HEK293 (cell line): ENCODE results near the gene KRT222.

Source experiments
- IKZF3 ChIP-seq: fragments of 450-650 bp; IDR thresholded peaks from 2 replicates; pipeline ENCODE4 v1.5.0; 2018; ENCODE audit warnings: missing biosample characterization, mild to moderate bottlenecking, missing genetic modification characterization, moderate library complexity
- MYNN ChIP-seq: fragments of 450-650 bp; formaldehyde crosslinking; IDR thresholded peaks from 2 replicates; pipeline ENCODE4 v1.5.1; 2016; ENCODE audit warnings: missing biosample characterization, missing genetic modification characterization, borderline replicate concordance
- OSR2 ChIP-seq: fragments of 450-650 bp; formaldehyde crosslinking; IDR thresholded peaks from 2 replicates; pipeline ENCODE4 v1.5.1; 2016; ENCODE audit warnings: missing biosample characterization, missing genetic modification characterization
- OVOL3 ChIP-seq: fragments of 450-650 bp; formaldehyde crosslinking; IDR thresholded peaks from 2 replicates; pipeline ENCODE4 v1.5.1; 2016; ENCODE audit warnings: missing biosample characterization, missing genetic modification characterization
- REPIN1 ChIP-seq: fragments of 450-650 bp; formaldehyde crosslinking; IDR thresholded peaks from 2 replicates; pipeline ENCODE4 v1.5.1; 2017; ENCODE audit warnings: missing biosample characterization, missing genetic modification characterization, low read depth
- SCRT2 ChIP-seq: fragments of 450-650 bp; formaldehyde crosslinking; IDR thresholded peaks from 2 replicates; pipeline ENCODE4 v1.5.1; 2016; ENCODE audit warnings: missing biosample characterization, missing genetic modification characterization
- ZBTB17 ChIP-seq: fragments of 450-650 bp; formaldehyde crosslinking; IDR thresholded peaks from 2 replicates; pipeline ENCODE4 v1.5.1; 2016; ENCODE audit warnings: missing biosample characterization, missing genetic modification characterization
- ZBTB48 ChIP-seq: fragments of 450-650 bp; formaldehyde crosslinking; IDR thresholded peaks from 2 replicates; pipeline ENCODE4 v1.5.1; 2016; ENCODE audit warnings: missing biosample characterization, missing genetic modification characterization
- ZBTB7A ChIP-seq: fragments of 450-650 bp; formaldehyde crosslinking; IDR thresholded peaks from 2 replicates; pipeline ENCODE4 v1.5.1; 2016; ENCODE audit warnings: low read depth, missing biosample characterization, missing genetic modification characterization
- ZNF155 ChIP-seq: fragments of 450-650 bp; formaldehyde crosslinking; IDR thresholded peaks from 2 replicates; pipeline ENCODE4 v1.5.1; 2016; ENCODE audit warnings: missing biosample characterization, missing genetic modification characterization
- ZNF2 ChIP-seq: fragments of 450-650 bp; formaldehyde crosslinking; IDR thresholded peaks from 2 replicates; pipeline ENCODE4 v1.5.1; 2016; ENCODE audit warnings: missing biosample characterization, missing genetic modification characterization
- ZNF302 ChIP-seq: fragments of 450-650 bp; formaldehyde crosslinking; IDR thresholded peaks from 2 replicates; pipeline ENCODE4 v1.5.1; 2016; ENCODE audit warnings: missing biosample characterization, missing genetic modification characterization, low read depth
- ZNF426 ChIP-seq: fragments of 450-650 bp; formaldehyde crosslinking; IDR thresholded peaks from 2 replicates; pipeline ENCODE4 v1.5.1; 2017; ENCODE audit warnings: missing biosample characterization, missing genetic modification characterization, mild to moderate bottlenecking, inconsistent platforms, moderate library complexity
- ZNF529 ChIP-seq: fragments of 450-650 bp; formaldehyde crosslinking; IDR thresholded peaks from 2 replicates; pipeline ENCODE4 v1.5.1; 2017; ENCODE audit warnings: missing genetic modification characterization, missing biosample characterization; ENCODE audit not compliant: insufficient replicate concordance
- ZNF555 ChIP-seq: fragments of 450-650 bp; formaldehyde crosslinking; conservative IDR thresholded peaks from 2 replicates; pipeline ENCODE4 v1.5.1; 2017; ENCODE audit warnings: missing biosample characterization, mild to moderate bottlenecking, missing genetic modification characterization, inconsistent platforms
- ZNF560 ChIP-seq: fragments of 450-650 bp; formaldehyde crosslinking; IDR thresholded peaks from 2 replicates; pipeline ENCODE4 v1.5.1; 2017; ENCODE audit warnings: missing biosample characterization, missing genetic modification characterization, borderline replicate concordance
- ZNF561 ChIP-seq: fragments of 450-650 bp; IDR thresholded peaks from 2 replicates; pipeline ENCODE4 v1.5.1; 2018; ENCODE audit warnings: missing biosample characterization, missing genetic modification characterization, borderline replicate concordance
- ZNF571 ChIP-seq: fragments of 450-650 bp; formaldehyde crosslinking; IDR thresholded peaks from 2 replicates; pipeline ENCODE4 v1.5.0; 2017; ENCODE audit warnings: missing biosample characterization, missing genetic modification characterization
- ZNF621 ChIP-seq: fragments of 450-650 bp; formaldehyde crosslinking; IDR thresholded peaks from 2 replicates; pipeline ENCODE4 v1.5.1; 2017; ENCODE audit warnings: missing biosample characterization, missing genetic modification characterization
- ZNF701 ChIP-seq: fragments of 450-650 bp; formaldehyde crosslinking; IDR thresholded peaks from 2 replicates; pipeline ENCODE4 v1.5.1; 2016; ENCODE audit warnings: missing biosample characterization, missing genetic modification characterization
- ZNF707 ChIP-seq: fragments of 450-650 bp; formaldehyde crosslinking; IDR thresholded peaks from 2 replicates; pipeline ENCODE4 v1.5.1; 2016; ENCODE audit warnings: missing biosample characterization, missing genetic modification characterization
- ZNF837 ChIP-seq: fragments of 450-650 bp; formaldehyde crosslinking; IDR thresholded peaks from 2 replicates; pipeline ENCODE4 v1.5.1; 2016; ENCODE audit warnings: missing biosample characterization, missing genetic modification characterization
- TF ChIP-seq, protein P1 (sequence below): fragments of 450-650 bp; formaldehyde crosslinking; IDR thresholded peaks from 2 replicates; pipeline ENCODE4 v1.5.1; 2016; ENCODE audit warnings: missing biosample characterization, missing genetic modification characterization
- TF ChIP-seq, protein P2 (sequence below): fragments of 450-650 bp; formaldehyde crosslinking; IDR thresholded peaks from 2 replicates; pipeline ENCODE4 v1.5.1; 2017; ENCODE audit warnings: missing biosample characterization, mild to moderate bottlenecking, missing genetic modification characterization, moderate library complexity
- TF ChIP-seq, protein P3 (sequence below): fragments of 450-650 bp; formaldehyde crosslinking; IDR thresholded peaks from 2 replicates; pipeline ENCODE4 v1.5.1; 2016; ENCODE audit warnings: missing biosample characterization, missing genetic modification characterization, borderline replicate concordance
- TF ChIP-seq, protein P4 (sequence below): fragments of 450-650 bp; formaldehyde crosslinking; IDR thresholded peaks from 2 replicates; pipeline ENCODE4 v1.5.1; 2016; ENCODE audit warnings: missing biosample characterization, missing genetic modification characterization, borderline replicate concordance
- TF ChIP-seq, protein P5 (sequence below): fragments of 450-650 bp; formaldehyde crosslinking; IDR thresholded peaks from 2 replicates; pipeline ENCODE4 v1.5.1; 2016; ENCODE audit warnings: missing biosample characterization, missing genetic modification characterization
- TF ChIP-seq, protein P6 (sequence below): fragments of 450-650 bp; IDR thresholded peaks from 2 replicates; pipeline ENCODE4 v1.5.1; 2018; ENCODE audit warnings: missing biosample characterization, missing genetic modification characterization

Gene KRT222

DNA sequence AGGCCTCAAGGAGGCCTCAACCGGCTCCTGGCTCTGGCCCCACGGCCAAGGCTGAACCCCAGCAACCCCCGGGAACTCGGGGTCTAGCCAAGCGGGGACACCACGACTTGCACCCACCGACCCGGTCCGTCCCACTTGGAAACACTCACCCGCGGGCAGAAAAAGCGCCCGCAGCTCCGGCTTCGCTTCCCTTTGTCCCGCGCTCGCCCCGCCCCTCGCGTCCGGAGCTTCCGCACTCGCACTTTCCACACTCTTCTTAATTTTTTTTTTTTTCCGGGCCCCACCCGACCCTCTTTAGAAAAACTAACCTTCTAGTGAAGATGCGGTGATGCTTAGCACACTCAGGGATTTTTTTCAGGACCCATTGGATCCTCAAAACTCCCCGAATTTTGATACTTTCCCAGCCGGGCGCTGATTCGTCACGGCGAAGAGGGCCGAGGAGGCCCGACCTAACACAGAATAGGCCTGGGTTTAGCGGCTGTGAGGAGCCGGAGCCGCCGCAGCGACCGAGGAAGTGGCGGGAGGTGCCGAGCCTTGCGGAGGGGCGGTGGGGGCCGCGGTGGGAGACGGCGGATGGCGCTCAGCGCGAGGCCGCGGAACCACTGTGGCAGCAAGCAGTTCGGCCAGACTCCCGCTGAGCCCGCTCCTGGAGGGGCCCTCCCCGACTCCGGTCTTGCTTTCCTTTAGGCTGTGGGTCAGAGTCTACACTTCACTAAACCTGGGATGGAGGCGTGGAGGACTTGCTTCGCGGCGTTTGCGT, 17.2 kb downstream of the KRT222 start, which contains the start of gene SMARCE1 (continued):
- TF ChIP-seq, protein P1, sequence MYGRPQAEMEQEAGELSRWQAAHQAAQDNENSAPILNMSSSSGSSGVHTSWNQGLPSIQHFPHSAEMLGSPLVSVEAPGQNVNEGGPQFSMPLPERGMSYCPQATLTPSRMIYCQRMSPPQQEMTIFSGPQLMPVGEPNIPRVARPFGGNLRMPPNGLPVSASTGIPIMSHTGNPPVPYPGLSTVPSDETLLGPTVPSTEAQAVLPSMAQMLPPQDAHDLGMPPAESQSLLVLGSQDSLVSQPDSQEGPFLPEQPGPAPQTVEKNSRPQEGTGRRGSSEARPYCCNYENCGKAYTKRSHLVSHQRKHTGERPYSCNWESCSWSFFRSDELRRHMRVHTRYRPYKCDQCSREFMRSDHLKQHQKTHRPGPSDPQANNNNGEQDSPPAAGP (tag by site-specific recombination), result peak; percentile 82
- TF ChIP-seq ZBTB7A, result 0 out of 2 replicates have a peak, but pooled peaks have one; percentile 15
- no peak for TF ChIP-seq REPIN1
- 0 out of 2 replicates have a peak, but pooled peaks have one; percentile 12 for TF ChIP-seq IKZF3 (tag by site-specific recombination)
- no peak for TF ChIP-seq ZNF707 (tag by site-specific recombination)
- TF ChIP-seq ZBTB17 (tag by site-specific recombination), result peak; percentile 95
- TF ChIP-seq, protein P2, sequence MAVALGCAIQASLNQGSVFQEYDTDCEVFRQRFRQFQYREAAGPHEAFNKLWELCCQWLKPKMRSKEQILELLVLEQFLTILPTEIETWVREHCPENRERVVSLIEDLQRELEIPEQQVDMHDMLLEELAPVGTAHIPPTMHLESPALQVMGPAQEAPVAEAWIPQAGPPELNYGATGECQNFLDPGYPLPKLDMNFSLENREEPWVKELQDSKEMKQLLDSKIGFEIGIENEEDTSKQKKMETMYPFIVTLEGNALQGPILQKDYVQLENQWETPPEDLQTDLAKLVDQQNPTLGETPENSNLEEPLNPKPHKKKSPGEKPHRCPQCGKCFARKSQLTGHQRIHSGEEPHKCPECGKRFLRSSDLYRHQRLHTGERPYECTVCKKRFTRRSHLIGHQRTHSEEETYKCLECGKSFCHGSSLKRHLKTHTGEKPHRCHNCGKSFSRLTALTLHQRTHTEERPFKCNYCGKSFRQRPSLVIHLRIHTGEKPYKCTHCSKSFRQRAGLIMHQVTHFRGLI (tag by site-specific recombination), result peak; percentile 51; the same call in 1 of the 2 replicates
- no peak for TF ChIP-seq ZNF555 (tag by site-specific recombination)
- TF ChIP-seq OSR2, result no peak; the same call in 1 of the 2 replicates
- no peak for TF ChIP-seq ZNF529 (tag by site-specific recombination)
- peak; percentile 73; the same call in 1 of the 2 replicates for TF ChIP-seq ZNF837 (tag by site-specific recombination)
- peak; percentile 66; the same call in 1 of the 2 replicates for TF ChIP-seq ZNF561
- peak; percentile 69 for TF ChIP-seq ZNF2 (tag by site-specific recombination)
- TF ChIP-seq MYNN (tag by site-specific recombination), result no peak
- TF ChIP-seq OVOL3, result 0 out of 2 replicates have a peak, but pooled peaks have one; percentile 36
- TF ChIP-seq, protein P3, sequence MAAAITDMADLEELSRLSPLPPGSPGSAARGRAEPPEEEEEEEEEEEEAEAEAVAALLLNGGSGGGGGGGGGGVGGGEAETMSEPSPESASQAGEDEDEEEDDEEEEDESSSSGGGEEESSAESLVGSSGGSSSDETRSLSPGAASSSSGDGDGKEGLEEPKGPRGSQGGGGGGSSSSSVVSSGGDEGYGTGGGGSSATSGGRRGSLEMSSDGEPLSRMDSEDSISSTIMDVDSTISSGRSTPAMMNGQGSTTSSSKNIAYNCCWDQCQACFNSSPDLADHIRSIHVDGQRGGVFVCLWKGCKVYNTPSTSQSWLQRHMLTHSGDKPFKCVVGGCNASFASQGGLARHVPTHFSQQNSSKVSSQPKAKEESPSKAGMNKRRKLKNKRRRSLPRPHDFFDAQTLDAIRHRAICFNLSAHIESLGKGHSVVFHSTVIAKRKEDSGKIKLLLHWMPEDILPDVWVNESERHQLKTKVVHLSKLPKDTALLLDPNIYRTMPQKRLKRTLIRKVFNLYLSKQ, result no peak
- 0 out of 2 replicates have a peak, but pooled peaks have one; percentile 19 for TF ChIP-seq ZNF701 (tag by site-specific recombination)
- no peak for TF ChIP-seq ZNF621 (tag by site-specific recombination)
- TF ChIP-seq ZNF571, result no peak
- no peak for TF ChIP-seq ZNF302 (tag by site-specific recombination)
- TF ChIP-seq, protein P4, sequence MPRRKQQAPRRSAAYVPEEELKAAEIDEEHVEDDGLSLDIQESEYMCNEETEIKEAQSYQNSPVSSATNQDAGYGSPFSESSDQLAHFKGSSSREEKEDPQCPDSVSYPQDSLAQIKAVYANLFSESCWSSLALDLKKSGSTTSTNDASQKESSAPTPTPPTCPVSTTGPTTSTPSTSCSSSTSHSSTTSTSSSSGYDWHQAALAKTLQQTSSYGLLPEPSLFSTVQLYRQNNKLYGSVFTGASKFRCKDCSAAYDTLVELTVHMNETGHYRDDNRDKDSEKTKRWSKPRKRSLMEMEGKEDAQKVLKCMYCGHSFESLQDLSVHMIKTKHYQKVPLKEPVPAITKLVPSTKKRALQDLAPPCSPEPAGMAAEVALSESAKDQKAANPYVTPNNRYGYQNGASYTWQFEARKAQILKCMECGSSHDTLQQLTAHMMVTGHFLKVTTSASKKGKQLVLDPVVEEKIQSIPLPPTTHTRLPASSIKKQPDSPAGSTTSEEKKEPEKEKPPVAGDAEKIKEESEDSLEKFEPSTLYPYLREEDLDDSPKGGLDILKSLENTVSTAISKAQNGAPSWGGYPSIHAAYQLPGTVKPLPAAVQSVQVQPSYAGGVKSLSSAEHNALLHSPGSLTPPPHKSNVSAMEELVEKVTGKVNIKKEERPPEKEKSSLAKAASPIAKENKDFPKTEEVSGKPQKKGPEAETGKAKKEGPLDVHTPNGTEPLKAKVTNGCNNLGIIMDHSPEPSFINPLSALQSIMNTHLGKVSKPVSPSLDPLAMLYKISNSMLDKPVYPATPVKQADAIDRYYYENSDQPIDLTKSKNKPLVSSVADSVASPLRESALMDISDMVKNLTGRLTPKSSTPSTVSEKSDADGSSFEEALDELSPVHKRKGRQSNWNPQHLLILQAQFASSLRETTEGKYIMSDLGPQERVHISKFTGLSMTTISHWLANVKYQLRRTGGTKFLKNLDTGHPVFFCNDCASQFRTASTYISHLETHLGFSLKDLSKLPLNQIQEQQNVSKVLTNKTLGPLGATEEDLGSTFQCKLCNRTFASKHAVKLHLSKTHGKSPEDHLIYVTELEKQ (tag by site-specific recombination), result no peak
- TF ChIP-seq ZNF426 (tag by site-specific recombination), result no peak
- TF ChIP-seq ZBTB48 (tag by site-specific recombination), result no peak
- TF ChIP-seq ZNF155, result no peak
- TF ChIP-seq, protein P5, sequence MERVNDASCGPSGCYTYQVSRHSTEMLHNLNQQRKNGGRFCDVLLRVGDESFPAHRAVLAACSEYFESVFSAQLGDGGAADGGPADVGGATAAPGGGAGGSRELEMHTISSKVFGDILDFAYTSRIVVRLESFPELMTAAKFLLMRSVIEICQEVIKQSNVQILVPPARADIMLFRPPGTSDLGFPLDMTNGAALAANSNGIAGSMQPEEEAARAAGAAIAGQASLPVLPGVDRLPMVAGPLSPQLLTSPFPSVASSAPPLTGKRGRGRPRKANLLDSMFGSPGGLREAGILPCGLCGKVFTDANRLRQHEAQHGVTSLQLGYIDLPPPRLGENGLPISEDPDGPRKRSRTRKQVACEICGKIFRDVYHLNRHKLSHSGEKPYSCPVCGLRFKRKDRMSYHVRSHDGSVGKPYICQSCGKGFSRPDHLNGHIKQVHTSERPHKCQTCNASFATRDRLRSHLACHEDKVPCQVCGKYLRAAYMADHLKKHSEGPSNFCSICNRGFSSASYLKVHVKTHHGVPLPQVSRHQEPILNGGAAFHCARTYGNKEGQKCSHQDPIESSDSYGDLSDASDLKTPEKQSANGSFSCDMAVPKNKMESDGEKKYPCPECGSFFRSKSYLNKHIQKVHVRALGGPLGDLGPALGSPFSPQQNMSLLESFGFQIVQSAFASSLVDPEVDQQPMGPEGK (tag by site-specific recombination), result peak; percentile 92
- TF ChIP-seq SCRT2 (tag by site-specific recombination), result no peak
- TF ChIP-seq ZNF560 (tag by site-specific recombination), result no peak
- TF ChIP-seq, protein P6, sequence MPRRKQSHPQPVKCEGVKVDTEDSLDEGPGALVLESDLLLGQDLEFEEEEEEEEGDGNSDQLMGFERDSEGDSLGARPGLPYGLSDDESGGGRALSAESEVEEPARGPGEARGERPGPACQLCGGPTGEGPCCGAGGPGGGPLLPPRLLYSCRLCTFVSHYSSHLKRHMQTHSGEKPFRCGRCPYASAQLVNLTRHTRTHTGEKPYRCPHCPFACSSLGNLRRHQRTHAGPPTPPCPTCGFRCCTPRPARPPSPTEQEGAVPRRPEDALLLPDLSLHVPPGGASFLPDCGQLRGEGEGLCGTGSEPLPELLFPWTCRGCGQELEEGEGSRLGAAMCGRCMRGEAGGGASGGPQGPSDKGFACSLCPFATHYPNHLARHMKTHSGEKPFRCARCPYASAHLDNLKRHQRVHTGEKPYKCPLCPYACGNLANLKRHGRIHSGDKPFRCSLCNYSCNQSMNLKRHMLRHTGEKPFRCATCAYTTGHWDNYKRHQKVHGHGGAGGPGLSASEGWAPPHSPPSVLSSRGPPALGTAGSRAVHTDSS (tag by site-specific recombination), result no peak; the same call in 1 of the 2 replicates
